H9 (cell line): Measurements from ENCODE around the gene SERPINB8. TPM values are rescaled to one million over a fixed set of nuclear protein-coding genes. Genes with fewer than 3 reads are reported as not detected.

Experiments used
- DNase-seq: peaks from one replicate; pipeline ENCODE4 v3.0.0-alpha.2; 2017
- H2AFZ ChIP-seq: one replicate; pipeline ENCODE4 v1.6.1; 2013; ENCODE audit warnings: mild to moderate bottlenecking, low read length, control low read depth, moderate library complexity
- H2AK5ac ChIP-seq: 2 replicates; pipeline ENCODE4 v1.6.1; 2013; ENCODE audit warnings: low read length, control low read depth, mixed read lengths; ENCODE audit not compliant: insufficient read length
- H2BK120ac ChIP-seq: one replicate; pipeline ENCODE4 v1.6.1; 2013; ENCODE audit warnings: low read depth, mild to moderate bottlenecking, low read length, control low read depth, inconsistent platforms; ENCODE audit not compliant: poor library complexity, severe bottlenecking
- H2BK12ac ChIP-seq: 2 replicates; pipeline ENCODE4 v1.6.1; 2013; ENCODE audit warnings: low read length, control low read depth, mixed read lengths, low read depth; ENCODE audit not compliant: insufficient read length
- H2BK15ac ChIP-seq: 2 replicates; pipeline ENCODE4 v1.6.1; 2013; ENCODE audit warnings: low read depth, low read length, control low read depth
- H2BK20ac ChIP-seq: one replicate; pipeline ENCODE4 v1.6.1; 2013; ENCODE audit warnings: low read depth, mild to moderate bottlenecking, low read length, control low read depth, inconsistent platforms; ENCODE audit not compliant: poor library complexity, severe bottlenecking
- H2BK5ac ChIP-seq: 2 replicates; pipeline ENCODE4 v1.6.1; 2013; ENCODE audit warnings: low read length, control low read depth, mixed read lengths; ENCODE audit not compliant: insufficient read length
- H3K14ac ChIP-seq: 2 replicates; pipeline ENCODE4 v1.6.1; 2013; ENCODE audit warnings: low read length, control low read depth; ENCODE audit not compliant: insufficient read depth
- H3K18ac ChIP-seq: 2 replicates; pipeline ENCODE4 v1.6.1; 2013; ENCODE audit warnings: low read depth, mild to moderate bottlenecking, mixed read lengths, low read length, control low read depth; ENCODE audit not compliant: insufficient read length
- H3K23ac ChIP-seq: 2 replicates; pipeline ENCODE4 v1.6.1; 2013; ENCODE audit warnings: low read length, control low read depth, mixed read lengths, low read depth; ENCODE audit not compliant: insufficient read length
- H3K23me2 ChIP-seq: 2 replicates; pipeline ENCODE4 v1.6.1; 2013; ENCODE audit warnings: low read depth, mild to moderate bottlenecking, mixed read lengths, low read length, control low read depth; ENCODE audit not compliant: insufficient read length, poor library complexity, severe bottlenecking
- H3K27ac ChIP-seq: 2 replicates; pipeline ENCODE4 v1.5.1; 2013; ENCODE audit warnings: low read length, control low read depth, mixed read lengths, low read depth; ENCODE audit not compliant: insufficient read length
- H3K27me3 ChIP-seq: 2 replicates; pipeline ENCODE4 v1.6.1; 2013; ENCODE audit warnings: low read length, control low read depth, inconsistent platforms; ENCODE audit not compliant: insufficient read depth
- H3K4ac ChIP-seq: 2 replicates; pipeline ENCODE4 v1.6.1; 2013; ENCODE audit warnings: low read depth, mild to moderate bottlenecking, control low read depth, inconsistent platforms, low read length, moderate library complexity
- H3K4me1 ChIP-seq: 2 replicates; pipeline ENCODE4 v1.6.1; 2013; ENCODE audit warnings: low read length, control low read depth, inconsistent platforms; ENCODE audit not compliant: insufficient read depth
- H3K4me2 ChIP-seq: 2 replicates; pipeline ENCODE4 v1.6.1; 2013; ENCODE audit warnings: low read length, control low read depth, mixed read lengths; ENCODE audit not compliant: insufficient read length, insufficient read depth
- H3K56ac ChIP-seq: 2 replicates; pipeline ENCODE4 v1.6.1; 2013; ENCODE audit warnings: low read depth, mild to moderate bottlenecking, mixed read lengths, low read length, control low read depth; ENCODE audit not compliant: insufficient read length
- H3K79me1 ChIP-seq: 2 replicates; pipeline ENCODE4 v1.6.1; 2013; ENCODE audit warnings: low read depth, mild to moderate bottlenecking, moderate library complexity, low read length, control low read depth, inconsistent platforms; ENCODE audit not compliant: insufficient read depth, poor library complexity, severe bottlenecking
- H3K79me2 ChIP-seq: 2 replicates; pipeline ENCODE4 v1.6.1; 2013; ENCODE audit warnings: low read length, control low read depth, inconsistent platforms; ENCODE audit not compliant: insufficient read depth
- H3K9ac ChIP-seq: 2 replicates; pipeline ENCODE4 v1.6.1; 2013; ENCODE audit warnings: low read length, control low read depth, mixed read lengths; ENCODE audit not compliant: insufficient read length; ENCODE audit errors: extremely low read depth
- H3K9me3 ChIP-seq: one replicate; pipeline ENCODE4 v1.6.1; 2013; ENCODE audit warnings: low read depth, low read length, inconsistent platforms; ENCODE audit not compliant: control insufficient read depth
- H3T11ph ChIP-seq: one replicate; pipeline ENCODE4 v1.6.1; 2013; ENCODE audit warnings: mild to moderate bottlenecking, low read length, control low read depth, inconsistent platforms
- H4K20me1 ChIP-seq: one replicate; pipeline ENCODE4 v1.6.1; 2013; ENCODE audit not compliant: control insufficient read depth, insufficient read length, insufficient read depth
- H4K5ac ChIP-seq: 2 replicates; pipeline ENCODE4 v1.6.1; 2013; ENCODE audit warnings: low read depth, mild to moderate bottlenecking, mixed read lengths, low read length, control low read depth; ENCODE audit not compliant: insufficient read length
- H4K8ac ChIP-seq: replicated peaks from 2 replicates; pipeline ENCODE4 v1.6.1; 2013; ENCODE audit warnings: low read length, control low read depth, mixed read lengths, low read depth; ENCODE audit not compliant: insufficient read length
- H4K91ac ChIP-seq: 2 replicates; pipeline ENCODE4 v1.6.1; 2013; ENCODE audit warnings: low read depth, mild to moderate bottlenecking, moderate library complexity, mixed read lengths, low read length, control low read depth; ENCODE audit not compliant: insufficient read length
- H3K27ac Mint-ChIP-seq, 3 experiments: 2 replicates in 2 of 3; 3 replicates in 1 of 3; pipeline ENCODE4 v1.8.0; 2020 to 2021; ENCODE audit warnings: mixed read lengths in 3 of 3, mild to moderate bottlenecking in 1 of 3, moderate library complexity in 1 of 3
- H3K27me3 Mint-ChIP-seq: 2 replicates; pipeline ENCODE4 v1.8.0; 2021; ENCODE audit warnings: low read depth, mild to moderate bottlenecking, moderate library complexity, mixed read lengths
- H3K36me3 Mint-ChIP-seq, 3 experiments: 2 replicates in 2 of 3; 3 replicates in 1 of 3; pipeline ENCODE4 v1.8.0; 2020 to 2021; ENCODE audit warnings: low read depth in 3 of 3, mixed read lengths in 3 of 3; ENCODE audit not compliant: insufficient read depth in 1 of 3
- H3K4me1 Mint-ChIP-seq, 2 experiments: 2 replicates each; pipeline ENCODE4 v1.8.0; 2020; ENCODE audit warnings: mixed read lengths in 2 of 2
- H3K4me3 Mint-ChIP-seq, 2 experiments: 2 replicates in 1 of 2; 3 replicates in 1 of 2; pipeline ENCODE4 v1.8.0; 2020 to 2021; ENCODE audit warnings: mild to moderate bottlenecking in 2 of 2, mixed read lengths in 2 of 2, moderate library complexity in 1 of 2
- H3K9me3 Mint-ChIP-seq, 2 experiments: 2 replicates in 1 of 2; 3 replicates in 1 of 2; pipeline ENCODE4 v1.8.0; 2020; ENCODE audit warnings: mild to moderate bottlenecking in 2 of 2, mixed read lengths in 2 of 2, moderate library complexity in 1 of 2
- WGBS: extraction: QIAGEN DNeasy Blood & Tissue Kit; methylation state at CpG from one replicate; pipeline ENCODE4 v1.1.7; 2013; ENCODE audit warnings: missing lambda C conversion rate, low lambda C conversion rate, mixed read lengths; ENCODE audit not compliant: insufficient read length; ENCODE audit errors: extremely low coverage; 5-methylcytosine and 5-hydroxymethylcytosine counted together
- total RNA-seq: library from RNA; stranded (reverse); gene quantifications from 2 replicates; pipeline ENCODE4 v1.2.1, GENCODE V29; 2021
- TF ChIP-seq, protein P1 (sequence below): fragments of 200-600 bp; sonication (generic); conservative IDR thresholded peaks from 3 replicates; pipeline ENCODE4 v1.8.0; 2021; ENCODE audit warnings: antibody characterized with exemption, mild to moderate bottlenecking

Gene SERPINB8
- total RNA-seq, 1 experiment from 2014 or later = 2.1 TPM

DNA sequence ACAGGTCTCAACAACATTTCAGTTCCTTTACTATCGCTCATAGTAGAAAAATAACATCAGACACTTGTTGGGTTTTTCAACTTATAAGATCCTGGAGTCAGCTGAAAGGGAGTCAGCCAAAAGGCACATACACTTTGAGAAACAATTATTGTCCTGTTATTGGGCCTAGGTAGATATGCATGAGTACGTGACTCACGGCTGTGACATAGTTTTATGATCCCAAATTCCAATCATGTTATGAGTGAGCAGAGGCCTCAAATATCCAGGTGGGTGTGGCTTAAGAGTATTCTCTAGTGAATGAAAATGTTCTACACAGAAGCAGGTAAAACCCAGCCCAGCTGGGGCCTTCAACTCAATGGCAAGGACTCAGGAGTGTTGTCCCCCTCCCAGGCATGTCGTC, 27.2 kb downstream of the SERPINB8 start:
- no peak overlapping the region for H4K91ac ChIP-seq
- no peak overlapping the region for H3K9ac ChIP-seq
- H3K14ac ChIP-seq = no peak overlapping the region
- TF ChIP-seq, protein P1, sequence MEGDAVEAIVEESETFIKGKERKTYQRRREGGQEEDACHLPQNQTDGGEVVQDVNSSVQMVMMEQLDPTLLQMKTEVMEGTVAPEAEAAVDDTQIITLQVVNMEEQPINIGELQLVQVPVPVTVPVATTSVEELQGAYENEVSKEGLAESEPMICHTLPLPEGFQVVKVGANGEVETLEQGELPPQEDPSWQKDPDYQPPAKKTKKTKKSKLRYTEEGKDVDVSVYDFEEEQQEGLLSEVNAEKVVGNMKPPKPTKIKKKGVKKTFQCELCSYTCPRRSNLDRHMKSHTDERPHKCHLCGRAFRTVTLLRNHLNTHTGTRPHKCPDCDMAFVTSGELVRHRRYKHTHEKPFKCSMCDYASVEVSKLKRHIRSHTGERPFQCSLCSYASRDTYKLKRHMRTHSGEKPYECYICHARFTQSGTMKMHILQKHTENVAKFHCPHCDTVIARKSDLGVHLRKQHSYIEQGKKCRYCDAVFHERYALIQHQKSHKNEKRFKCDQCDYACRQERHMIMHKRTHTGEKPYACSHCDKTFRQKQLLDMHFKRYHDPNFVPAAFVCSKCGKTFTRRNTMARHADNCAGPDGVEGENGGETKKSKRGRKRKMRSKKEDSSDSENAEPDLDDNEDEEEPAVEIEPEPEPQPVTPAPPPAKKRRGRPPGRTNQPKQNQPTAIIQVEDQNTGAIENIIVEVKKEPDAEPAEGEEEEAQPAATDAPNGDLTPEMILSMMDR = no peak
- no peak overlapping the region for H3K4ac ChIP-seq
- Mint-ChIP-seq H3K4me3 (no peak overlapping the region), H3K27me3 (no peaks in the 10 kb centered on the region; the same call in 1 of the 2 replicates), H3K4me1 (no peaks in the 10 kb centered on the region), H3K9me3 (peaks cover 14 to 27% of the 10 kb centered on the region in 2 experiments), H3K36me3 (peaks cover 9 to 16% (median 11%) of the 10 kb centered on the region in 3 experiments), H3K27ac (no peak overlapping the region)
- no CpG with 5 or more reads among the region's 4 CpGs for WGBS
- no peaks in the 10 kb centered on the region for H3K79me2 ChIP-seq
- peaks cover 6% of the 10 kb centered on the region for H3K9me3 ChIP-seq
- no peak overlapping the region for H3K18ac ChIP-seq
- no peaks in the 10 kb centered on the region for H4K20me1 ChIP-seq
- H2AK5ac ChIP-seq = no peak overlapping the region
- no peak for DNase-seq
- no peak overlapping the region for H3K4me2 ChIP-seq
- no peak overlapping the region for H4K5ac ChIP-seq
- no peak overlapping the region for H3T11ph ChIP-seq
- no peak overlapping the region for H3K27ac ChIP-seq
- H2BK20ac ChIP-seq = no peak overlapping the region
- H3K56ac ChIP-seq = no peak overlapping the region
- no peaks in the 10 kb centered on the region for H3K23me2 ChIP-seq
- no peak overlapping the region for H2BK5ac ChIP-seq
- H3K79me1 ChIP-seq = no peaks in the 10 kb centered on the region
- H3K4me1 ChIP-seq = no peaks in the 10 kb centered on the region
- no peak overlapping the region for H2AFZ ChIP-seq
- no peak overlapping the region for H3K23ac ChIP-seq
- H3K27me3 ChIP-seq = no peaks in the 10 kb centered on the region
- H2BK120ac ChIP-seq = no peak overlapping the region
- H2BK12ac ChIP-seq = no peak overlapping the region
- H4K8ac ChIP-seq = no peak overlapping the region
- no peak overlapping the region for H2BK15ac ChIP-seq
